ENCODE measurements around the gene PRKAG3.
A peak's percentile ranks its signal among the peaks of the same experiment; 100 is the strongest.
"Not testable (repeated sequence)": the region's sequence is repeated elsewhere in the genome, so short reads cannot be mapped to it uniquely, and the experiment has no call there.

Gene PRKAG3

DNA sequence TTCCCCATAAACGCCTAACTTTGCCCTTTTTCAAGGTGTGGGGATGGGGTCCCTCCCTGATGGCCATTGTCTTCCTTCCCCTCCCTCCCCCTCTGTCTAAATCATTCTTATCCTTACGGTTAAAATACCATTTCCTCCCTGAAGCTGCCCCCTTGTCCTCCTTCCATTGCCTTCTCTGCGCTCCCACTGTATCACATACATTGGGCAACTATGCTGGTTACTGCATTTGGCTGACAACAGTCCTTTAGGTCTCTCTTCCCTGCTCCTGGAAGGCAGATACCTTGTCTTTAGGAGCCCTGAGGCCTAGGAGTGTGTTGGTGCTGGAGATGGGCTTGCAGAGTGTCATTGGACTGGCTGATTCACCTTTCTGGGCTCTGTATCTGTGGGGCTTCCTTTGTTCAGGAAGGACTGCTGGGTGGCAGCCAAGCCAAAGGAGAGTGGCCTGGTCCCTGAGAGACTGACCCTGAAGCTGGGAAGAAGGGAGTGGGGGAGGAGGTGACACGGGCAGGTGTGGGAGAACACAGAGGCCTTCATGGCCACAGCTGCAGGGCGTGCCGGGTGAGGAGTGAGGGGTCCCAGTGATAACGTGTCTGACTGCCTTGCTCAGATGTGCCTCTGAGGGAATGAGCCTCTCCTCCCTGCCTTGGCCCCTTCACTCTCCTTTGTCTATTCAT lies 30.2 kb upstream of the PRKAG3 start:
- no peak for DNase-seq

DNA sequence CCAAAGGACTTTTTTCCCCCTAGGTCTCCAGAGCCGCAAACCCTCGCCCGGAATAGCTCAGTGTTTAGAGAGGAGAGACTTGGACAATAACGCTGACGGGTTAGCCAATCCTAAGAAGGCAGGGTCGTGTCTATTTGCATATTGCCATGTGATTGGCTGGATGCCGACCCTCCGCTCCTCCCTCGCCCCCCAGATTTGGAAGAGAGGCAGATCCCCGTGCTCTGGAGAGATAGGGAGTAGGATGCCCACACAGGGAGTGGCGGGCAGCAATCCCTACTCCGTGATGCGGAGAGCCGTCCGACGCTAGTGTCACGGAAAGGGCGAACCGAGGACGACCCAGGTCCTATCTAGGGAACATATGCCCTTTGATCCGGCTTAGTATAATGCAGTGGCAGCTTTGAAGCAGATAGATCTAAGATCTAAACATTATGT lies 29.4 kb upstream of the PRKAG3 start:
- peak; percentile 24 for DNase-seq

DNA sequence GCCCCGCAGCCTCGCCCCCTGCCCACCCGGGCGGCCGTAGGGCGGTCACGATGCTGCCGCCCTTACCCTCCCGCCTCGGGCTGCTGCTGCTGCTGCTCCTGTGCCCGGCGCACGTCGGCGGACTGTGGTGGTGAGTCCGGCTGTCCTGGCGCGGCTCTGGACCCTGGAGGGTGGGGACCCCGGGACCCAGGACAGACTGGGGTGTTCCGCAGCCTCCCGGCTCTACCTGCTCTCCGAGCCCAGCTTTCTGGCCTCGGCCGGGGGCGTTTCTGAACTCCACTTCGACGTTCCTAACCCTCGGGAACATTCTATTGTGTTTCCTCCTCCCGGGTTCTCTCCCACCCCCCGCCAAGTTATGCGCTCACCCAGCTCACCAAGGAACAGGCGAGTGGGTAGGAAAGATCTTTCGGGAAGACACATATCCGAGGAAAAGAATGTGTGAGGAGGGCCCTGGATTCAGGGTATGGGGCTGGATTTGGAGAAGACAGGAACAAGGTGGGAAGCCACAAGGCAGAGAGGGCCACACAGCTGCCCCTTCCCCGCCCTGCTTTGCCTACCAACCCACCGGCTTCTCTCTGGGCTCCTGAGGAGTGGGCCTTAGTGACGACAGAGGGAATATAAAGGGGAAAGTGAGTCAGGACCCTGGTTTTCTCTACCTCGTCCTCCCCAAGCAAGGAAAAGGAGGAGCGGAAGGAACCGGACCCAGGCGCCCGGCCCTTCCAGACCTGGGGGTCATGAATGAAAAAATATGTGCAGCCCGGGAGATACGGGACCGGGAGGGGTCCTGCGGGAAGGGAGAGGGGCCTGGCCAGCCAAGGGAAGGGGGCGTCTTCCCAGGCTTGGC lies 28.6 kb upstream of the PRKAG3 start:
- DNase-seq: no peak

DNA sequence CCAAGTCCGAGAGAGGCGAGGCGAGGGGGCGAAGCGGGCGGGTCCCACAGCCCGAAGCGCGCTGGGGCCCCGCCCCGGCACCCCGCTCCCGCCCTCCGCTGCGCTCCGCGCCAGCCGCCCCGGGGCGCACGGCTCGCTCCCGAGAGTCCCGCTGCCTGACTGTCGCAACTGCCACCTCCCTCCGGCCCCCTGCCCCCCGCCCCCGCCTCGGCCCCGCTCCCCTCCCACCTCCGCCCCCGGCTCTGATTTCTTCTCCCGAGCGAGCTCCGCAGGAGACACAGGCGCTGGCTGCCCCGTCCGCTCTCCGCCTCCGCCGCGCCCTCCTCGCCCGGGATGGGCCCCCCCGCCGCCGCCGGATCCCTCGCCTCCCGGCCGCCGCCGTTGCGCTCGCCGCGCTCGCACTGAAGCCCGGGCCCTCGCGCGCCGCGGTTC lies 28.0 kb upstream of the PRKAG3 start, which contains the start of gene WNT6:
Gene WNT6 (plus strand): TSS at position 250 of the 432 bp plus-strand sequence. CDS start 233 bp downstream, outside the sequence.
- DNase-seq: peak; percentile 26

DNA sequence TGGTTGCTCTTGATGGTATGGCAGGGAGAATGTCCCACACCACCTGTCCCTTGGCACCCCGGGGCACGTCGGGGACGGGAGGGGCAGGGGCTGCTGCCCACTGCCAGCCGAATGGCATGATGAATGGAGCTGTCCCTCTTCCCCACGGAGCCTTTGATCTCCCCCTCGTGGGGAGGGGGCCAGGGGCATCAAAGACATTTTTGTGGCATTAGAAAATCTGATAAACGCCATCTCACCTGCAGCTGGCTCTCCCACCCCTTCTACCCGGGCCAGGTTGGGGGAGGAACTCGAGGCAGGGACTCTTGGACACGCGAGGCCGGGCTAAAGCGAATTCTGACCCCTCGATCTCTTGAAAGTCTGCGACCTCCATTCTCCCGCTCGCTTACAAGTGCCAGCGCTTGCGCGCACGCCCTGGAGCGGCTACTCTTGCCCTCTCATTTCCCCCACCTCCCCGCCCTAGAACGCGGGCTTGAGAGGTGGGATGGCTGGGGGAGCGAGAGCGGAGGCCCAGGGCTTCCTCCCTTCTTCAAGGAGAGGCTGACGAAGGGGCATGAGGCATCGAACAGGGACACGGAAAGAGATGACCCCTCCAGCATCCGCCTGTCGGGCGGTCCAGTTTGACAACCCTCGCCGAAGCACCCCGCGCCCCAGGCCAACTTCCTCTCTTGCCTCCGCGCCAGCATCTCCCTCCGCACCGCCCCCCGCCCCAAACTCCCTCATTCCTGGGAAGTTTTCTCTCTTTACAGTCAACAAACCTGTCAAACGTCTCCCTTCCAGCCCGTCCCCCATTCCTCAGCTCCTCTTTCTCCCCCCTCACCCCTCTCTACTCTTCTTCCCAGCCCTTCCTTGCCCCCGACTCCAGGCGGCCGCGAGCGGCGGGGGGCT lies 27.3 kb upstream of the PRKAG3 start:
- DNase-seq: no peak

DNA sequence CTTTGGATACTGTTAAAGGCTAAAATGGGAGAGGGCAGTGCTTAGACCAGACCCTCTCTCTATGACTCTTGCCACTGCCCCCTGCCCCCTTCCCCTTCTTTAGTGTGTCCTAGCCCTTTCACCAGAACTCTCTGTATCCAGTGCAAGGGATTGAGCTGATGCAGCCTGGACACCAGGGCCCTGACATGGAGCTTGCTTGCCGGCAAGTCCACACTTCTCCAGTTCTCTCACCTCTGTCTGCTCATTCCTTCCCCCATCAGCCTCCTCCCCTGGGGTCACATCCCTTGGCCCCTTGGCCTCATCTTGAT lies 26.5 kb upstream of the PRKAG3 start:
- DNase-seq: no peak

DNA sequence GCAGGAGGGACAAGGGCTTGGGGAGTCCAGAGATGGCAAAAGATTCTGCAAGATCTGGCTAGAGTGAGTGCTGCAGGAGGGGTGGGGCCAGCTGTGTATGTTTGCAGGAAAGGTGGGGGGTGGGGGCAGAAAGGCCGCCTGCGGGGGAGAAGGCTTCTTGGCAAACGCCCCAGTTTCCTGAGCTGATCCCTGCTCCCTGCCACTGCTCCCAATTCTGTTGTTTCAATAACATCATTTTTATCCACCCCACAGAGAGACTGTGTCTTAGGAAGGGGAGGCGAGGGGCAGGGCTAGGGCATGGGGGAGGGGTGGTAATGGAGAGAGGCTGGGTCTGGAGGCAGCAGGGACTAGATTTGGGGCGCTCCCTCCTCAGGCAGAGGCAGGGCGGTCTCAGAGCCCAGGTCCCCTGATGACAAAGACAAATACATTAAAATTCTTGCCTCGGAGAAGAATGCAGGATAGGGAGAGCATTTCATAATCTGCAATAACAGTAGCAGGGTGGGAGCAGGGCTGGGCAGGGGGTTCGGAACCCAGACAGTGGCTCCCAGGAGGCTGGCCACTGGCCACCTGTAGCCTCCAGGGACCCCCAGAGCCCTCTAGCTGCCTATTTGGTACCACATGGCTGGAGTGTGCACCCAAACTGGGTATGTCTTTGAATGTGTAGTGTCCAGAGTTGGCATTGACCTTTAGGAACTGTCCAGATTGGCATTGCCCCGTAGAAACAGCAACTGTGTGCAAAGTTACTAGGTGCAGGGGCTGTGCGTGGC lies 26.0 kb upstream of the PRKAG3 start:
- DNase-seq: no peak

DNA sequence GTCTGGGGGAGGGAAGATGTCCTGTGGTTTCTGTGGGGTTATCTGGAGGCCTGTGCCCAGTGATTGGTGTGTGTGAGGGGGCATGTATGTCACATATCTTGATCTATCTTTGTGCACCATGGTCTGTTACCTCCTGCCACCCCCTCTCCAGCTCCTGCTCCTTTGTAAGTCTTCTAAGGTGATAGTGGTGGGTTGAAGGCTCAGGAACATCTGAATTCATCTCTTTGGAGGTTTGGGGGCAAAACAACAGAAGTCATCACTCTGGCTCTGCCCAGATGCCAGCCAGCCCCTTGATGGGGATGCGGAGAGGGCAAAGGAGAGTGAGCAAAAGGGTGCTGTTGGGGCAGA lies 25.3 kb upstream of the PRKAG3 start:
- no peak for DNase-seq

DNA sequence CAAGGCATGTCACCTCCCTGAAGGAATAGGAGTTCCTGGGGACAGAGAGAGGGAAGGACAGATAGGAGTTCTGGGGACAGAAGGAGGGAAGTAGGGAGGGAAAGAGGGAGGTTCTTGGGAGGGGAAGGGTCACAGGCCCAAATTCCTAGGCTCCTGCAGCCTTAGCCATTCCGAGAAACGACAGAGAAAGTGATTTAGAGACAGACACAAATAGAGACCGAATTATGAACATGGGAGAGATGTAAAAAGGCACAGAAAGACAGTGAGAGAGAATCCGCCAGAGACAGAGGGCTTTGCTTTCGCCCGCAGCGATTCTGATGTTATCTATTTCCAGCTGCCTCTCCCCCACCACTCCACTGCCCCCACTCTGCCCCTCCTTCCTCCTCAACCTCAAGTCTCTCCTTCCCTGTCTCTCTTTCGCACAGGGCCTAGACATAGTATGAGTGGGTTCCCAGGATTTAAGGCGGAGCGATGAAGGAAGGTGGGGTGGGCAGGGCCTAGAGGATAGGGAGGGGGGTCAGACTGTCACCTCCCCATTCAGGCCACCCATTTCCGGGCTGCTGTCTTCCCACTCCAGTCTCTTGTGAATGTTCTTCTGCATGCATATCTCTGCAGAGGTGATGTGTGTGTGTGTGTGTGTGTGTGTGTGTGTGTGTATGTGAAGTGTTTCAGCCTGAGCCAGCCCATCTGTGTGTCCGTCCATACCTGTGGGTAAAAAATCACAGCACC lies 24.7 kb upstream of the PRKAG3 start:
- no peak for DNase-seq

DNA sequence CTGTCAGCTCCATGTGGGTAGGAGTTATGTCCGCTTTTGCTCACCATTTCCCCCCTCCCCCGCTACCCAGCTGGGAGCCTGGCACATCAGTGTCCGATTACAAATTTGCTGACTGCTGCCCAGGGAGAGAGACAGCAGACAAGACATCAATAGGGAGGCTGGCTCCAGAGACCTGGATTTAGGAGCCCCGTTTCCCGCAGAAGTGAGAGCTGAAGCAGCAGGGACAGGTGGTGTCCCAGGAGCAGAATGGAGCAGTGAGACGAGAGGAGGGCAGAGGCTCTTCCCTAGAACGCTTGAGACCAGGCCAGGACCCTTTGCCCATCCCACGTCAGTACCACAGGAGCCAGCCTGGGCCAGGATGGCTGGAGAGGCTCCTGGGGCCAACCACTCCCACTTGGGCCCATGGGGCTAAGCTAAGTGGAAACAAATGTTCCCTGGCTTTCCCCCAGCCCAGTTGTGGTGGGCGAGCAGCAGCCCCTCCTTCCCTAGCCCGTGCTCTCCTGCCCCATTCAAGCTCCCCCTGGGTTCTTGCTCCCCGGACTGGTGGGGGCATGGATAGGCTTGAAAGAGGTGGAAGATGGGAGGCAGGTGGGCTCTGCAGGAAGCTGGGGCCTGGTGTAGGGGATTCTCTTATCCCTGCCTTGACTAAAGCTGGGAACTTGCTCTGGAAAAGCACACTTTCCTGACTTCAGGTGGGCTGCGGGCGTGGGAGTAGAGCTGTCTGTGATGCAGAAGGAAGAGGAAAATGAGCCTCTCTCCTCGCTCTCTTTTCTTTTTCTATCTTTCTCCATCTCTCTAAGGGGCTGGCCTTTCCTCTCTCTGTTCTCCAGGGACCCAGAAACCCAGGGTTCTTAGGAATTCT lies 23.9 kb upstream of the PRKAG3 start:
- no peak for DNase-seq

DNA sequence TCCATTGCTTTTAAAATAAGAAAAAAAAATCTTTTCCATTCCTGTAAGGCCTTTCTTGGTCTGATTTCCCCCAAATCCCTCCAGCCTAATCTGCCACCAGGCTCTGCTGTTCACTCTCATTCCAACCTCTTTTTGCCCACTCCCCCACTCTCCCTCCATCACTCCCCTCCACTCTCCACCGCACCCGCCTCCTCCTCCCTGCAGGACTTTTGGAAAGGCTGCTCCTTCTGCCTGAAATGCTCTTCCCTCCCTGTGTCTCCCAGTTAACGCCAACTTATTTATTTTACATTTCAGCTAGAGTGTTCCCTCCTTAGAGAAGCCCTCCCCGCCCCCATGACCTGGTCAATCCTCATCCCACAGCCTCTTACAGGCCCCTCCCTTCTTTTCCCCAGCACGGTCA lies 23.3 kb upstream of the PRKAG3 start:
- no peak for DNase-seq

DNA sequence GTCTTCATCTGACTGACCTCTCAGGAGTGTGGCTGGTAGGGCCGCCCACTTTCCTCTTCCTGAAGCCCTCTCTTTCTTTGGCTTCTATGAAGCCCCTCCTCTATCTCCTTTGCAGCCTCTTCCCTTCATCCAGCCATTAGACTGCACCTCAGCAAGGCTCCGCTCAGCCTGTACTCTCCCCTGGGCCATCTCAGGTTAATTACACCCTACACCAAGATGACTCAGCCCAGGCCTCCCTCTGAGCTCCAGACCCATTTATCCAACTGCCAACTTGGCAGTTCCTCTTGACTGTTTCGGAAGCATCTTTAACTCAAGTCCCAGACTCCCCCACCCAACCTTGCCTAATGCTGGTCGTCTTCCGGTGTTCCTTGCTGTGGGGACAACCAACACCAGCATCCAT lies 22.2 kb upstream of the PRKAG3 start:
- no peak for DNase-seq

DNA sequence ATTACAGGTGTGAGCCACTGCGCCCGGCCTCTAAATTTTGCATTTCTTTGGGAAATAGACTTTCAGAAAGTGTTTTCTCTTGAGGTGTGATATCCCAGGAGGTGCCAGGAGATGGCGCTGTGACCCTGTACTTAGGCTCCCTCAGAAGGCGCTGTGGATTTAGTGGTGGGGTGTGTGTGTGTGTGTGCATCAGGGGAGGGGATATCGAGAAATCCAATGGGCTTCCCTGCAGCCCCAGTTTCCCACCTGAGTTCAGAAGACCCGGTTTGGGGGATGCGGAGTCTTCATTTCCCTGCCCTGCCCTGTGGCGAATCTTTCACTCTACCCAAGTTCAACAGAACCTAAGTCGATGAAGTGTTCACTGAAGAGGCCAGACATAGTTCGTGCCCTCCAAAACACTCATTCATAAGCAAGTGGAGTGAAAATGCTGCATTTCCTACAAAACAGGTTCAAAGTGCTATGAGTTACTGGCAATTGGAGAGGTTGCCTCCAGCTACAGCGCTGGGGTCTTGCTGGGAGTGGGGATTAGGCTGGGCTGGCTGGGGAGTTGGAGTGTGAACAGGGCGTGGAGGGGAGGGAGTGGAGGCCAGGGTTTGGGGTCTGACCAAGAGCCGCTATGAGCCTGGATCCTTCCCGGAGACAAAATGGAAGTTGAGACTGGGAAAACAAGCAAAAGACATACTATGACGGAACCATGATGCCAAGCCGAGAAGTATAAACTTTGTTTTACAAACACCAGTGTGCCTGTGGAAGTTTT lies 21.5 kb upstream of the PRKAG3 start:
- peak; percentile 78 for DNase-seq

DNA sequence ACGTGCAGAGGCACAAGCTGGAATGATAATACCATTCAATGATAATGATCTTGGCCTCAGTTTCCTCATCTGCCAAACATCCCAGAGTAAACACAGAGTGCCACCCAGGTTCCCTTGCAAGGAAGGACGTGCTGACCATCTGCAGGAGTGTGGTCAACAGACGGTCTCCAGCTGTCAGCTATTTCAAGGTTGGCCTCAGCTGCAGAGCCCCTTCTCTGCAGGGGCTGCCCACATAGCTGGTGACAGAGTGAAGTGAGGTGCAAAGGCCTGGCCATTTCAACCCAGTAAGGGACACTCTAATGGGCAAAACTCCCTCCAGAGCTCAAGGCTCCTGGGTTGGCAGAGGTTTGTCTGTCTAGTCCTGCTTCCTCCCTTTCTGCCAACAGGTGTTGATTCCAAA lies 19.7 kb upstream of the PRKAG3 start:
- DNase-seq: no peak

DNA sequence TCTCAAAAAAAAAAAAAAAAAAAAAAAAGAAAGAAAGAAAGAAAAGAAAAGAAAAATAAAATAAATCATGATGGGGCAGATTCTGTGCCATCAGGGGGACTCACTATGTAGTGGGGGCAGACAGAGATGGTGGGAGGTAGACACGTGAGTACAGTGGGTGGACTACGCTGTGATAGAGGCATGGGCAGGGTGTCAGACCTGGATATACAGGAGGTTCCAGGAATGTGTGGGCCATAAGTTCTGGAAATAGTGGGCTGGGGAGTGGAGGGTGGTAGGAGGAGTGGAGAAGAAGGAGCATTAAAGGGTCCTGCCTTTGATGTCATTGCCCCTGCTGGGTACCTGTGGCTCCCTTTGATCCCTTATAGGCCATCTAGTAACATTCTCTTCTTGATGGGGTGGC lies 19.2 kb upstream of the PRKAG3 start:
- DNase-seq: no peak

DNA sequence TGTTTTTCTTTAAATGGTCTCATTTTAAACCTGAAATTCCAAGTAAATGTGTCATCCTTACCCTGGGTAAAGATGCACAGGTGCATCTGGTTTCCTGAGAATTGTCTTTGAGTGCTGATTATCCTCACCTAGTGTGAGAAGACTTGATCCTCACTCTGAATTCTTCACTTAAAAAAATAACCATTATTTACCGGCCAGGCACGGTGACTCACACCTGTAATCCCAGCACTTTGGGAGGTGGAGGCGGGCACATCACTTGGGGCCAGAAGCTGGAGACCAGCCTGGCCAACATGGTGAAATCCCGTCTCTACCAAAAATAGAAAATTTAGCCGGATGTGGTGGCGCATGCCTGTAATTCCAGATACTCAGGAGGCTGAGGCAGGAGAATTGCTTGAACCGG lies 18.1 kb upstream of the PRKAG3 start:
- no peak for DNase-seq

DNA sequence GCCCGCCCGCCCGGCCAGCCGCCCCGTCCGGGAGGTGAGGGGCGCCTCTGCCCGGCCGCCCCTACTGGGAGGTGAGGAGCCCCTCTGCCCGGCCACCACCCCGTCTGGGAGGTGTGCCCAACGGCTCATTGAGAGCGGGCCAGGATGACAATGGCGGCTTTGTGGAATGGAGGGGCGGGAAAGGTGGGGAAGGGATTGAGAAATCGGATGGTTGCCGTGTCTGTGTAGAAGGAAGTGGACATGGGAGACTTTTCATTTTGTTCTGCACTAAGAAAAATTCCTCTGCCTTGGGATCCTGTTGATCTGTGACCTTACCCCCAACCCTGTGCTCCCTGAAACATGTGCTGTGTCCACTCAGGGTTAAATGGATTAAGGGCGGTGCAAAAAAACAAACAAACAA lies 15.4 kb upstream of the PRKAG3 start:
- DNase-seq: not testable (repeated sequence)

DNA sequence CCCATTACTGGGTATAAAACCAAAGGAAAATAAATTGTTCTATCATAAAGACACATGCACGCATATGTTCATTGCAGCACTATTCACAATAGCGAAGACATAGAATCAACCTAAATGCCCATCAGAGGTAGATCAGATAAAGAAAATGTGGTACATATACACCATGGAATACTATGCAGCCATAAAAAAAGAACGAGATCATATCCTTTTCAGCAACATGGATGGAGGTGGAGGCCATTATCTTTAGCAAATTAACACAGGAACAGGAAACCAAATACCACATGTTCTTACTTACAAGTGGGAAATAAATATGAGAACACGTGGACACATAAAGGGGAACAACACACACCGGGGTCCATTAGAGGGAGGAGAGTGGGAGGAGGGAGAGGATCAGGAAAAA lies 12.7 kb upstream of the PRKAG3 start:
- DNase-seq: not testable (repeated sequence)

DNA sequence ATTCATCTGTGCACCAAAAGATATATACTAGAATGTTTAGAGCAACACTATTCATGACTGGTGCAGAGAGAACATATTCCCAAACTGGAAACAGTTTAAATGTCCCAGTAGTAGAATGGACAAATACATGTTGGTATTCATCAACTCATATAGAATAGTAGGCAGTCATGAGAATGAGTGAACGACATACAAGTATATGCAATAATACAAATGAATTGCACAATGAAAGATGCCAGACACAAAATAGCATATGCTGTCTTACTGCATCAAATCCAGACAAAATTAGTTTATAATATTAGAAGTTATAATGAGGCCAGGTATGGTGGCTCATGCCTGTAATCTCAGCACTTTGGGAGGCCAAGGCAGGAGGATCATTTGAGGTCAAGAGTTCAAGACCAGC lies 8.3 kb upstream of the PRKAG3 start:
- DNase-seq: no peak

DNA sequence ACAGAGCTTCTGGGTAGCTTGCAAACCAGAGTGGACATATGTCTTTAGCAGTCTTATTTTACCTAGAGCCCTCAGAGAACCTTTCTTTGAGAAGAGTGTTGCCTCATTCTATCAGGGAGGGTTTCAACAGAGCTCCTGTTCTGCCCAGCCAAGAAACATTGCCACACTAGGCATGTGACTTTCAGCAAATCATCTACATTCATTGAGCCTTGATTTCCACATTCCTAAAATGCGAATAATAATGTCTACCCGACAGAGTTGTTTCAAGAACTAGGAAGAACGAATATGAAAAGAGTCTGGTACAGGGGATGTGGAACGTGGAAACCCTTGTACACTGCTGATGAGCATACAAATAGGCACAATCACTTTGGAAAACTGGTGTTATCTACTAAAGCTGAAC lies 7.8 kb upstream of the PRKAG3 start:
- no peak for DNase-seq

Measured in CD4-positive, alpha-beta T cell treated with Interleukin-17A for 4 hours (primary cell).